IPS-15b (cell line): ENCODE results near the gene ANKRD40.

ENCODE experiments used
- H3K27me3 ChIP-seq: one replicate; pipeline ENCODE4 v1.6.1; 2013; ENCODE audit warnings: low read length; ENCODE audit not compliant: control insufficient read depth, insufficient read depth
- H3K36me3 ChIP-seq: one replicate; pipeline ENCODE4 v1.6.1; 2013; ENCODE audit warnings: low read length; ENCODE audit not compliant: control insufficient read depth, insufficient read depth
- H3K4me1 ChIP-seq: one replicate; pipeline ENCODE4 v1.6.1; 2013; ENCODE audit warnings: mild to moderate bottlenecking, low read length; ENCODE audit not compliant: control insufficient read depth, insufficient read depth
- H3K4me3 ChIP-seq: one replicate; pipeline ENCODE4 v1.5.1; 2013; ENCODE audit warnings: low read depth, low read length
- H3K9ac ChIP-seq: one replicate; pipeline ENCODE4 v1.6.1; 2013; ENCODE audit warnings: low read depth, mild to moderate bottlenecking, low read length
- H3K9me3 ChIP-seq: one replicate; pipeline ENCODE4 v1.6.1; 2013; ENCODE audit warnings: mild to moderate bottlenecking, low read length; ENCODE audit not compliant: control insufficient read depth, insufficient read depth

The ANKRD40 gene

DNA sequence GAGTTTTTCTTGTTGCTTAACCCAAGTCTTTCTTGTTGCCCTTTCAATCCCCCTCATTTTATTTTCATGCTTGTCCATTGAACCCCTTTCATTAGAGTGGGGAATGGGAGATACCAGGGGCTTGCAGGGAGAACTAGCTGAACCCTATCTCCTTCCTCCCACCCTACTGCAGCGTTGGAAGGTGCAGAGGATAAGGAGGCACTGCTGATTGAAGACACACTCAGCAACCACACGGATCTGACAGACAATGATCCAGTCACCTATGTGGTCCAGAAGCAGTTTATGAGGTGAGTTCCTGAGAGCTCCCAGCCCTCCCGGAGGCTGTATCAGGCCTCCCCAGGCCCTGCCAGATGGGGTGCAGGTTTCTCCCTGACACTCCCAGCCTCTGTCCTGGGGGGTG lies 32.5 kb downstream of the ANKRD40 start:
- no peaks in the 10 kb centered on the region for H3K27me3 ChIP-seq

GRCh38 chr17:50672831-50673551 lies 34.7 kb downstream of the ANKRD40 start:
- Histone ChIP-seq H3K9ac (no peak overlapping the region), H3K4me1 (no peaks in the 10 kb centered on the region), H3K27me3 (no peaks in the 10 kb centered on the region), H3K9me3 (no peaks in the 10 kb centered on the region), H3K4me3 (no peak overlapping the region), H3K36me3 (no peaks in the 10 kb centered on the region)

More for the DNA sequence above, 32.5 kb downstream of the ANKRD40 start:
- no peaks in the 10 kb centered on the region for H3K36me3 ChIP-seq
- no peaks in the 10 kb centered on the region for H3K4me1 ChIP-seq
- no peak overlapping the region for H3K4me3 ChIP-seq
- H3K9ac ChIP-seq: no peak overlapping the region
- no peaks in the 10 kb centered on the region for H3K9me3 ChIP-seq

GRCh38 chr17:50672071-50672470 lies 35.6 kb downstream of the ANKRD40 start:
- no peaks in the 10 kb centered on the region for H3K27me3 ChIP-seq
- no peak overlapping the region for H3K4me3 ChIP-seq
- H3K9ac ChIP-seq: no peak overlapping the region
- H3K9me3 ChIP-seq: no peaks in the 10 kb centered on the region
- no peaks in the 10 kb centered on the region for H3K4me1 ChIP-seq
- H3K36me3 ChIP-seq: no peaks in the 10 kb centered on the region

DNA sequence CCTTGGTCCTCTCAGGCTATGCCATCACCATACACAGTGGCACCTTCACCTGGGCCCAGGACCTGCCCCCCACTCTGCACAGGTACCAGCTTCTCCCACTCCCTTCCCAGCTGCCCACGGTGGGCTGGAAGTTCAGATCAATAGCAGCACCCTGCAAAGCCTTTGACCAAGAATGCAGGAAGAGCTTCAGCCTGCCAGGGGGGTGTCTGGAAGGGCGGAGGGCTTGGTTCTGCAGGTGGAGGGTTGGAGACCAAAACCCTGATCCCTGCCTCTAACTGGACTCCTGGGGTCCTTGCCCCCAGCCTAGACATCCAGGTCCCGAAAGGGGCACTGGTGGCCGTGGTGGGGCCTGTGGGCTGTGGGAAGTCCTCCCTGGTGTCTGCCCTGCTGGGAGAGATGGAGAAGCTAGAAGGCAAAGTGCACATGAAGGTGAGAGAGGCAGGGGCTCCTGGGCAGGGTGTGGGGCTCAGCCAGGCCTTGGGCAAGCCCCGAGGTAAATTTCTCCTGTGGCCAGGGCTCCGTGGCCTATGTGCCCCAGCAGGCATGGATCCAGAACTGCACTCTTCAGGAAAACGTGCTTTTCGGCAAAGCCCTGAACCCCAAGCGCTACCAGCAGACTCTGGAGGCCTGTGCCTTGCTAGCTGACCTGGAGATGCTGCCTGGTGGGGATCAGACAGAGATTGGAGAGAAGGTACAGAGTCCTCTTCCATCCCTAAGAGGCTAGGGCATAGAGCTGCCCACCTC lies 38.7 kb downstream of the ANKRD40 start:
- Histone ChIP-seq H3K4me1 (no peaks in the 10 kb centered on the region), H3K9ac (no peak overlapping the region), H3K9me3 (no peaks in the 10 kb centered on the region), H3K27me3 (no peaks in the 10 kb centered on the region), H3K4me3 (no peak overlapping the region), H3K36me3 (no peaks in the 10 kb centered on the region)

DNA sequence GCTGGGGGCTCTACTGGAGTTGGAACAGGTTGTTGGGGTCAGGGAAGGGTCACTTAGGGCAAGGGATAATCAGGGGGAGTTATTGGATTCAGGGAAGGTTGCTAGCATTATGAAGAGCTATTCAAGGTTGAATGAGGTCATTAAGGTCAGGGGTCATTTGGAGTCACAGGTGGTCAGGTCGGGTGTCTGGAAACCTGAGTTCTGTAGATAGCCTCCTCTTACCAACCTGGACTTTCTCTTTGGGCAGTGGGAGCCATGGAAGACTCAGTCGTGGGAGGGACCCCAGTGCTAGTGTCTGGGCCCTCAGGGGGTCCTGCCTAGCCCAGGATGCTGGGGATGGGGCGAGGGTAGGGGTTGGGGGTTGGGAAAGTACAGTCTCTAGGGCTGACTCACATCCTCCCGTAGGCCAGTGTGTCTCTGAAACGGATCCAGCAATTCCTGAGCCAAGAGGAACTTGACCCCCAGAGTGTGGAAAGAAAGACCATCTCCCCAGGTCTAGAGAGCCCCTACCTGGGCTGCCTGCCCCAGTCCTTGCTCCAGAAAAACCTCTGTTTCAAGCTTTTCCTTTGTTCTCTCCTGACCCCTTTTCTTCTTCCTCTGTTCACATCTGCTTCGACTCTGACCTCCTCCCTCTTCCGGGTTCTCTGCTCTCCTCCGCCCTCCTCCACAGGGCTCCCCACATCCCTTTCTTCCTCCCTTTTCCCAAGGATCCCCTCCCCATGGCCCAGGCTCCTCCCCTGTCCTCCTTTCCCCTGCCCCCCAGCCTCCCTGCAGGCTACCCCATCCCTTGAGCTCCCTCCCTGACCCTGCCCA lies 39.5 kb downstream of the ANKRD40 start:
- H3K36me3 ChIP-seq: no peaks in the 10 kb centered on the region
- H3K9me3 ChIP-seq: no peaks in the 10 kb centered on the region
- H3K4me1 ChIP-seq: no peaks in the 10 kb centered on the region
- no peak overlapping the region for H3K4me3 ChIP-seq
- H3K27me3 ChIP-seq: no peaks in the 10 kb centered on the region
- no peak overlapping the region for H3K9ac ChIP-seq

DNA sequence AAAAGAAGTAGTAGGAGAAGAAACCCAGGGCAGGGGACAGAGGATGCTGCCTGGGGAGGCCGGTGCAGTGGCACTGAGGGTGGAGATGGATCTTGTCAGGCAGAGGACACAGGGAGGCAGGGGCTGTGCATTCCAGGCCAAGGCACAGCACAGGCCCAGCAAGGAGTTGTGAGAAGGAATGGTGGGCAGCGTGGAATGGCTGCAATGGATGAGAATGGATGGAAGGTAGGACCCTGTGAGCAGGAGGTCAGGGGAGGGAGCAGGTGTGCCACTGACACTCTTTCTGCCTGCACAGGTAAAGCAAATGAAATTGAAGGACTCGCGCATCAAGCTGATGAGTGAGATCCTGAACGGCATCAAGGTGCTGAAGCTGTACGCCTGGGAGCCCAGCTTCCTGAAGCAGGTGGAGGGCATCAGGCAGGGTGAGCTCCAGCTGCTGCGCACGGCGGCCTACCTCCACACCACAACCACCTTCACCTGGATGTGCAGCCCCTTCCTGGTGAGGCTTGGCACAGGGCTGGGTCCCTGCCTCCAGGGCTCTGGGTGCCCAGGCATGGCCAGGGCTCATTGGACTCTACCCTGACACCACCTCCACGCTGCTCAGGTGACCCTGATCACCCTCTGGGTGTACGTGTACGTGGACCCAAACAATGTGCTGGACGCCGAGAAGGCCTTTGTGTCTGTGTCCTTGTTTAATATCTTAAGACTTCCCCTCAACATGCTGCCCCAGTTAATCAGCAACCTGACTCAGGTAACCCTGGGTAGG lies 40.3 kb downstream of the ANKRD40 start:
- Histone ChIP-seq H3K9ac (no peak overlapping the region), H3K4me1 (no peaks in the 10 kb centered on the region), H3K4me3 (no peak overlapping the region), H3K27me3 (no peaks in the 10 kb centered on the region), H3K9me3 (no peaks in the 10 kb centered on the region), H3K36me3 (no peaks in the 10 kb centered on the region)

- H3K4me1 ChIP-seq: peaks cover 3% of the 10 kb centered on the region
- no peak overlapping the region for H3K4me3 ChIP-seq
- H3K27me3 ChIP-seq: no peaks in the 10 kb centered on the region
- no peaks in the 10 kb centered on the region for H3K36me3 ChIP-seq
- H3K9me3 ChIP-seq: no peaks in the 10 kb centered on the region
- H3K9ac ChIP-seq: no peak overlapping the region
Measured at GRCh38 chr17:50666316-50666715, 41.4 kb downstream of the ANKRD40 start.

- Histone ChIP-seq H3K4me3 (no peak overlapping the region), H3K9me3 (no peaks in the 10 kb centered on the region), H3K36me3 (no peaks in the 10 kb centered on the region)
Measured at GRCh38 chr17:50665838-50666237, 41.9 kb downstream of the ANKRD40 start.

DNA sequence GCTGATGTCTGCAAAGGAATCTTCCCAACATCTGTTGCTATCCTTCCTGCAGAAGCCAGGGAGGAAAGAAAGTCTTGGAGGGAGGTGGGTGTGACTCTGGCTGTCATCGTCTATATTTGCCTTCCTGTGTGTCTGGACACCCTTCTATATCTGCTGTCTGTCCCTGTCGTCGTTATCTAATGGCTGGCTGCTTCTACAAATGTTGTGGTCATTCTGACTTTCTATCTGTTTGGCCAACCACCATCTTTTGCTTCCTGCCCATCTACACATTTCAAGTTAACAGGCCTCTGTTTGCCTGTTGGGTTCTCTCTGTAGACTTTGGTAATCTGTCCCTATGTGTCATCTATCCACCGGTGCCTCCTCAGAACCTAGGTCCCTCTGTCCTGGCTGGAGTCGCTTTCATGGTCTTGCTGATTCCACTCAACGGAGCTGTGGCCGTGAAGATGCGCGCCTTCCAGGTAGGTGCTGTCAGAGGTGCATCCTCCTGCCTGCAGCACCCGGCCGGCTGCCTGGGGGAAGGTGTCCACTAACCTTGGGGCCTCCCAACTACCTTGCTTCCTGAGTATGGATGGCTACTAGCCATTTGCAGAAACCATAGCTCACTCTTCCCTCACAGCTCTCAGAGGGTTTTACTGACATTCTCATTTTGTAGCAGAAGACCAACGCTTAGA lies 42.8 kb downstream of the ANKRD40 start:
- H3K27me3 ChIP-seq: no peaks in the 10 kb centered on the region
- no peaks in the 10 kb centered on the region for H3K9me3 ChIP-seq
- H3K4me1 ChIP-seq: peaks cover 5% of the 10 kb centered on the region
- H3K9ac ChIP-seq: no peak overlapping the region
- H3K4me3 ChIP-seq: no peak overlapping the region
- no peaks in the 10 kb centered on the region for H3K36me3 ChIP-seq

More at GRCh38 chr17:50665838-50666237, 41.9 kb downstream of the ANKRD40 start:
- Histone ChIP-seq H3K9ac (no peak overlapping the region), H3K4me1 (peaks cover 5% of the 10 kb centered on the region), H3K27me3 (no peaks in the 10 kb centered on the region)

GRCh38 chr17:50663812-50664374 lies 43.8 kb downstream of the ANKRD40 start:
- Histone ChIP-seq H3K4me3 (no peak overlapping the region), H3K36me3 (no peaks in the 10 kb centered on the region), H3K9ac (no peak overlapping the region), H3K4me1 (peaks cover 5% of the 10 kb centered on the region), H3K9me3 (no peaks in the 10 kb centered on the region), H3K27me3 (no peaks in the 10 kb centered on the region)
